HepG2 (cell line): ENCODE data around the gene JPH3. TPM values are rescaled to one million over a fixed set of nuclear protein-coding genes. Genes with fewer than 3 reads are reported as not detected.

Experiments
- ATAC-seq: fragments of 200-7000 bp; cut with Tn5 transposase; 3 replicates; pipeline ENCODE4 v1.9.1; 2020; ENCODE audit warnings: mild to moderate bottlenecking, moderate library complexity
- BruUV-seq: library from RNA; stranded (reverse); fragments of 400-500 nt; replicated peaks from 2 replicates; lab custom pipeline; 2021; lab: Mats Ljungman, UMichigan
- CTCF ChIA-PET: fragments of 300-600 bp; formaldehyde crosslinking; extraction: SDS; loops from one replicate; lab custom pipeline; 2021; ENCODE audit warnings: low total read pairs, inconsistent platforms, low intra/inter-chr PET ratio; lab: Yijun Ruan, JAX
- POLR2A ChIA-PET: fragments of 350-600 bp; sonication (Branson Sonifier 250); formaldehyde crosslinking; loops from one replicate; lab custom pipeline; 2020; ENCODE audit warnings: antibody characterized with exemption, inconsistent platforms; lab: Yijun Ruan, JAX
- DNase-seq: peaks from one replicate; pipeline ENCODE4 v3.0.0-alpha.2; 2015; ENCODE audit warnings: low spot score
- FAIRE-seq: peaks from 3 replicates; lab custom pipeline; 2011; peaks lifted over from hg19 to GRCh38; lab: Jason Lieb, UNC
- H2AFZ ChIP-seq: one replicate; pipeline ENCODE4 v1.6.1; 2011; ENCODE audit warnings: low read length, inconsistent platforms
- H3K27ac ChIP-seq: fragments of 300-600 bp; 3 replicates; pipeline ENCODE4 v1.8.0; 2011; ENCODE audit warnings: mixed run types, mild to moderate bottlenecking, mixed read lengths, low read length, inconsistent platforms; ENCODE audit not compliant: insufficient read depth; ENCODE audit errors: extremely low read length
- H3K27me3 ChIP-seq, 2 experiments: fragments of 200-600 bp in 1 of 2; 2 replicates in 1 of 2; 3 replicates in 1 of 2; pipeline versions ENCODE4 v1.6.0 to v1.8.0; 2011; ENCODE audit warnings: low read length in 2 of 2, mild to moderate bottlenecking in 2 of 2, moderate library complexity in 2 of 2, inconsistent platforms in 1 of 2; ENCODE audit not compliant: insufficient read depth in 2 of 2, control insufficient read depth in 1 of 2
- H3K36me3 ChIP-seq, 2 experiments: fragments of 200-600 bp in 1 of 2; replicated peaks in 1 of 2; 2 replicates in 1 of 2; 3 replicates in 1 of 2; pipeline versions ENCODE4 v1.5.1 to v1.8.0; 2011; ENCODE audit warnings: low read length in 2 of 2, inconsistent platforms in 1 of 2; ENCODE audit not compliant: insufficient read depth in 2 of 2, control insufficient read depth in 1 of 2
- H3K4me1 ChIP-seq: 2 replicates; pipeline ENCODE4 v1.5.1; 2012; ENCODE audit warnings: low read length, inconsistent platforms; ENCODE audit not compliant: insufficient read depth
- H3K4me2 ChIP-seq: 2 replicates; pipeline ENCODE4 v1.6.0; 2011; ENCODE audit warnings: low read depth, low read length, inconsistent platforms
- H3K4me3 ChIP-seq, 3 experiments: fragments of 200-600 bp in 1 of 3; sonication (generic), shearing (Covaris generic) in 1 of 3; replicated peaks in 1 of 3; 2 replicates each; pipeline ENCODE4 v1.5.1; 2011 to 2016; ENCODE audit warnings: low read length in 3 of 3, inconsistent platforms in 2 of 3, low read depth in 2 of 3, mild to moderate bottlenecking in 2 of 3, control low read depth in 1 of 3, mixed read lengths in 1 of 3; ENCODE audit not compliant: insufficient read depth in 1 of 3
- H3K79me2 ChIP-seq: one replicate; pipeline ENCODE4 v1.6.1; 2011; ENCODE audit warnings: low read length, inconsistent platforms; ENCODE audit not compliant: insufficient read depth
- H3K9ac ChIP-seq: 2 replicates; pipeline ENCODE4 v1.6.0; 2011; ENCODE audit warnings: mild to moderate bottlenecking, low read depth, low read length, inconsistent platforms; ENCODE audit not compliant: insufficient read depth
- H3K9me3 ChIP-seq: 2 replicates; pipeline ENCODE4 v1.5.1; 2012; ENCODE audit warnings: mild to moderate bottlenecking, low read length
- H4K20me1 ChIP-seq: 2 replicates; pipeline ENCODE4 v1.6.0; 2011; ENCODE audit warnings: inconsistent platforms, mild to moderate bottlenecking, low read length, moderate library complexity; ENCODE audit not compliant: insufficient read depth
- ADNP ChIP-seq: sonication (generic); formaldehyde crosslinking; IDR thresholded peaks from 2 replicates; pipeline ENCODE4 v1.4.0; 2020; ENCODE audit warnings: missing genetic modification reagents
- ARHGAP35 ChIP-seq: sonication (generic); formaldehyde crosslinking; IDR thresholded peaks from 2 replicates; pipeline ENCODE4 v1.9.0; 2022; ENCODE audit warnings: mild to moderate bottlenecking, inconsistent platforms, moderate library complexity, missing genetic modification reagents, borderline replicate concordance
- MXI1 ChIP-seq: IDR thresholded peaks from 3 replicates; pipeline ENCODE4 v1.6.1; 2012; ENCODE audit warnings: low read depth, low read length, inconsistent platforms, borderline replicate concordance
- NFKBIZ ChIP-seq: IDR thresholded peaks from 2 replicates; pipeline ENCODE4 v1.6.1; 2018; ENCODE audit warnings: missing genetic modification reagents, missing compliant biosample characterization
- RBAK ChIP-seq: sonication (generic); formaldehyde crosslinking; IDR thresholded peaks from 2 replicates; pipeline ENCODE4 v1.5.1; 2020; ENCODE audit warnings: mild to moderate bottlenecking, missing genetic modification reagents
- TGIF2 ChIP-seq: IDR thresholded peaks from 2 replicates; pipeline ENCODE4 v1.6.1; 2016; ENCODE audit warnings: control low read depth, missing compliant biosample characterization
- TP53 ChIP-seq: sonication (generic); formaldehyde crosslinking; conservative IDR thresholded peaks from 2 replicates; pipeline ENCODE4 v1.4.0; 2020; ENCODE audit warnings: missing genetic modification reagents
- ZBTB8A ChIP-seq: sonication (generic); formaldehyde crosslinking; IDR thresholded peaks from 2 replicates; pipeline ENCODE4 v1.4.0; 2020; ENCODE audit warnings: mild to moderate bottlenecking, low read depth, missing genetic modification reagents, borderline replicate concordance
- ZNF256 ChIP-seq: sonication (generic); formaldehyde crosslinking; conservative IDR thresholded peaks from 2 replicates; pipeline ENCODE4 v1.4.0; 2020; ENCODE audit warnings: missing genetic modification reagents
- ZNF280D ChIP-seq: sonication (generic); formaldehyde crosslinking; IDR thresholded peaks from 2 replicates; pipeline ENCODE4 v1.5.1; 2020; ENCODE audit warnings: mild to moderate bottlenecking, missing genetic modification reagents
- WGBS: methylation state at CpG from one replicate; pipeline ENCODE4 v1.1.6; 2017; ENCODE audit warnings: low lambda C conversion rate; 5-methylcytosine and 5-hydroxymethylcytosine counted together
- in situ Hi-C: cut with HindIII; loops from 2 replicates; pipeline ENCODE4 v1.10.0; 2017; ENCODE audit warnings: low pct_unique_long_range_greater_than_20kb; ENCODE audit not compliant: extremely low pct_ligation_motif_present
- intact Hi-C: fragments of 100-400 bp; cut with micrococcal nuclease; formaldehyde crosslinking; loops from one replicate; pipeline ENCODE4 v1.10.0; 2022; ENCODE audit not compliant: unreplicated experiment
- polyA plus RNA-seq, 8 experiments: library from polyadenylated mRNA; depleted of rRNA in 3 of 8; stranded (reverse) in 7 of 8; unstranded in 1 of 8; fragments of >200 nt; fragmentation: Illumina TruSeq in 4 of 8; extraction: Trizol in 4 of 8; gene quantifications; 2 replicates each; pipeline versions ENCODE4 v1.2.1 to v1.2.3, GENCODE V29; 2011 to 2016; ENCODE audit warnings: low read depth in 4 of 8, missing spikeins in 1 of 8, mixed read lengths in 1 of 8; ENCODE audit not compliant: insufficient read depth in 1 of 8
- total RNA-seq, 5 experiments: library from RNA; depleted of rRNA; stranded (reverse); fragments of >200 nt; fragmentation: Illumina TruSeq; extraction: Trizol; gene quantifications; 2 replicates each; pipeline ENCODE4 v1.2.3, GENCODE V29; 2016; ENCODE audit warnings: low read depth in 1 of 5
- TF ChIP-seq, protein P1 (sequence below): sonication (generic); formaldehyde crosslinking; IDR thresholded peaks from 2 replicates; pipeline ENCODE4 v1.8.1; 2023; ENCODE audit warnings: mild to moderate bottlenecking, missing genetic modification reagents
- TF ChIP-seq, protein P2 (sequence below): sonication (generic); formaldehyde crosslinking; IDR thresholded peaks from 2 replicates; pipeline ENCODE4 v1.5.0; 2020; ENCODE audit warnings: missing genetic modification reagents
- TF ChIP-seq, protein P3 (sequence below): sonication (generic); formaldehyde crosslinking; IDR thresholded peaks from 2 replicates; pipeline ENCODE4 v1.9.0; 2021; ENCODE audit warnings: mild to moderate bottlenecking, missing genetic modification reagents

The JPH3 gene
- total and polyA plus RNA-seq, 2 of the 13 experiments (the other 11 are each of a cell fraction or from before 2014, with no cell fraction given), result not detected

GRCh38 chr16:87728026-87728425 lies 125.7 kb downstream of the JPH3 start:
- Histone ChIP-seq H3K27me3 (no peaks in the 10 kb centered on the region), H3K4me2 (no peak overlapping the region), H3K9ac (no peak overlapping the region), H3K4me3 (no peak overlapping the region), H3K79me2 (peaks cover 4% of the 10 kb centered on the region), H3K9me3 (no peaks in the 10 kb centered on the region), H3K27ac (no peak overlapping the region), H3K36me3 (peaks cover 30 to 63% of the 10 kb centered on the region in 2 experiments), H2AFZ (no peak overlapping the region), H4K20me1 (no peaks in the 10 kb centered on the region), H3K4me1 (no peaks in the 10 kb centered on the region)
- ATAC-seq, result no peak
- no TSS peak for BruUV-seq
- ChIA-PET POLR2A (no interaction called here), CTCF (no interaction called here)
- WGBS, result 96% methylated on average over 11 of the region's 12 CpGs
- no peak for FAIRE-seq
- DNase-seq, result no peak
- intact Hi-C loops, result no loop called here
- in situ Hi-C loops, result no loop called here
- no peak for TF ChIP-seq RBAK (CRISPR knock-in tag)
- TF ChIP-seq, protein P1, sequence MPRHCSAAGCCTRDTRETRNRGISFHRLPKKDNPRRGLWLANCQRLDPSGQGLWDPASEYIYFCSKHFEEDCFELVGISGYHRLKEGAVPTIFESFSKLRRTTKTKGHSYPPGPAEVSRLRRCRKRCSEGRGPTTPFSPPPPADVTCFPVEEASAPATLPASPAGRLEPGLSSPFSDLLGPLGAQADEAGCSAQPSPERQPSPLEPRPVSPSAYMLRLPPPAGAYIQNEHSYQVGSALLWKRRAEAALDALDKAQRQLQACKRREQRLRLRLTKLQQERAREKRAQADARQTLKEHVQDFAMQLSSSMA (CRISPR knock-in tag), result no peak
- TF ChIP-seq TP53 (CRISPR knock-in tag), result no peak
- TF ChIP-seq, protein P2, sequence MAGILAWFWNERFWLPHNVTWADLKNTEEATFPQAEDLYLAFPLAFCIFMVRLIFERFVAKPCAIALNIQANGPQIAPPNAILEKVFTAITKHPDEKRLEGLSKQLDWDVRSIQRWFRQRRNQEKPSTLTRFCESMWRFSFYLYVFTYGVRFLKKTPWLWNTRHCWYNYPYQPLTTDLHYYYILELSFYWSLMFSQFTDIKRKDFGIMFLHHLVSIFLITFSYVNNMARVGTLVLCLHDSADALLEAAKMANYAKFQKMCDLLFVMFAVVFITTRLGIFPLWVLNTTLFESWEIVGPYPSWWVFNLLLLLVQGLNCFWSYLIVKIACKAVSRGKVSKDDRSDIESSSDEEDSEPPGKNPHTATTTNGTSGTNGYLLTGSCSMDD, result no peak
- no peak for TF ChIP-seq ZNF280D (CRISPR knock-in tag)
- TF ChIP-seq TGIF2 (CRISPR knock-in tag), result no peak
- TF ChIP-seq ZNF256 (CRISPR knock-in tag), result no peak
- no peak for TF ChIP-seq ZBTB8A (CRISPR knock-in tag)
- no peak for TF ChIP-seq ARHGAP35 (CRISPR knock-in tag)
- TF ChIP-seq NFKBIZ (CRISPR knock-in tag), result no peak
- TF ChIP-seq, protein P3, sequence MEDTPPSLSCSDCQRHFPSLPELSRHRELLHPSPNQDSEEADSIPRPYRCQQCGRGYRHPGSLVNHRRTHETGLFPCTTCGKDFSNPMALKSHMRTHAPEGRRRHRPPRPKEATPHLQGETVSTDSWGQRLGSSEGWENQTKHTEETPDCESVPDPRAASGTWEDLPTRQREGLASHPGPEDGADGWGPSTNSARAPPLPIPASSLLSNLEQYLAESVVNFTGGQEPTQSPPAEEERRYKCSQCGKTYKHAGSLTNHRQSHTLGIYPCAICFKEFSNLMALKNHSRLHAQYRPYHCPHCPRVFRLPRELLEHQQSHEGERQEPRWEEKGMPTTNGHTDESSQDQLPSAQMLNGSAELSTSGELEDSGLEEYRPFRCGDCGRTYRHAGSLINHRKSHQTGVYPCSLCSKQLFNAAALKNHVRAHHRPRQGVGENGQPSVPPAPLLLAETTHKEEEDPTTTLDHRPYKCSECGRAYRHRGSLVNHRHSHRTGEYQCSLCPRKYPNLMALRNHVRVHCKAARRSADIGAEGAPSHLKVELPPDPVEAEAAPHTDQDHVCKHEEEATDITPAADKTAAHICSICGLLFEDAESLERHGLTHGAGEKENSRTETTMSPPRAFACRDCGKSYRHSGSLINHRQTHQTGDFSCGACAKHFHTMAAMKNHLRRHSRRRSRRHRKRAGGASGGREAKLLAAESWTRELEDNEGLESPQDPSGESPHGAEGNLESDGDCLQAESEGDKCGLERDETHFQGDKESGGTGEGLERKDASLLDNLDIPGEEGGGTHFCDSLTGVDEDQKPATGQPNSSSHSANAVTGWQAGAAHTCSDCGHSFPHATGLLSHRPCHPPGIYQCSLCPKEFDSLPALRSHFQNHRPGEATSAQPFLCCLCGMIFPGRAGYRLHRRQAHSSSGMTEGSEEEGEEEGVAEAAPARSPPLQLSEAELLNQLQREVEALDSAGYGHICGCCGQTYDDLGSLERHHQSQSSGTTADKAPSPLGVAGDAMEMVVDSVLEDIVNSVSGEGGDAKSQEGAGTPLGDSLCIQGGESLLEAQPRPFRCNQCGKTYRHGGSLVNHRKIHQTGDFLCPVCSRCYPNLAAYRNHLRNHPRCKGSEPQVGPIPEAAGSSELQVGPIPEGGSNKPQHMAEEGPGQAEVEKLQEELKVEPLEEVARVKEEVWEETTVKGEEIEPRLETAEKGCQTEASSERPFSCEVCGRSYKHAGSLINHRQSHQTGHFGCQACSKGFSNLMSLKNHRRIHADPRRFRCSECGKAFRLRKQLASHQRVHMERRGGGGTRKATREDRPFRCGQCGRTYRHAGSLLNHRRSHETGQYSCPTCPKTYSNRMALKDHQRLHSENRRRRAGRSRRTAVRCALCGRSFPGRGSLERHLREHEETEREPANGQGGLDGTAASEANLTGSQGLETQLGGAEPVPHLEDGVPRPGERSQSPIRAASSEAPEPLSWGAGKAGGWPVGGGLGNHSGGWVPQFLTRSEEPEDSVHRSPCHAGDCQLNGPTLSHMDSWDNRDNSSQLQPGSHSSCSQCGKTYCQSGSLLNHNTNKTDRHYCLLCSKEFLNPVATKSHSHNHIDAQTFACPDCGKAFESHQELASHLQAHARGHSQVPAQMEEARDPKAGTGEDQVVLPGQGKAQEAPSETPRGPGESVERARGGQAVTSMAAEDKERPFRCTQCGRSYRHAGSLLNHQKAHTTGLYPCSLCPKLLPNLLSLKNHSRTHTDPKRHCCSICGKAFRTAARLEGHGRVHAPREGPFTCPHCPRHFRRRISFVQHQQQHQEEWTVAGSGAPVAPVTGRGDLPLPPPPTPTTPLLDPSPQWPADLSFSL (CRISPR knock-in tag), result no peak
- no peak for TF ChIP-seq ADNP
- no peak for TF ChIP-seq MXI1
